Measurements from ENCODE around the gene NXPE4.

- TF ChIP-seq POLR2A (IDR thresholded peaks at IDR 0.05) (no peak), EP300 (IDR thresholded peaks at IDR 0.05) (no peak)
- TF ChIP-seq, protein P1, sequence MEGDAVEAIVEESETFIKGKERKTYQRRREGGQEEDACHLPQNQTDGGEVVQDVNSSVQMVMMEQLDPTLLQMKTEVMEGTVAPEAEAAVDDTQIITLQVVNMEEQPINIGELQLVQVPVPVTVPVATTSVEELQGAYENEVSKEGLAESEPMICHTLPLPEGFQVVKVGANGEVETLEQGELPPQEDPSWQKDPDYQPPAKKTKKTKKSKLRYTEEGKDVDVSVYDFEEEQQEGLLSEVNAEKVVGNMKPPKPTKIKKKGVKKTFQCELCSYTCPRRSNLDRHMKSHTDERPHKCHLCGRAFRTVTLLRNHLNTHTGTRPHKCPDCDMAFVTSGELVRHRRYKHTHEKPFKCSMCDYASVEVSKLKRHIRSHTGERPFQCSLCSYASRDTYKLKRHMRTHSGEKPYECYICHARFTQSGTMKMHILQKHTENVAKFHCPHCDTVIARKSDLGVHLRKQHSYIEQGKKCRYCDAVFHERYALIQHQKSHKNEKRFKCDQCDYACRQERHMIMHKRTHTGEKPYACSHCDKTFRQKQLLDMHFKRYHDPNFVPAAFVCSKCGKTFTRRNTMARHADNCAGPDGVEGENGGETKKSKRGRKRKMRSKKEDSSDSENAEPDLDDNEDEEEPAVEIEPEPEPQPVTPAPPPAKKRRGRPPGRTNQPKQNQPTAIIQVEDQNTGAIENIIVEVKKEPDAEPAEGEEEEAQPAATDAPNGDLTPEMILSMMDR (IDR thresholded peaks at IDR 0.05) = no peak
Observed at GRCh38 chr11:114604179-114604813, 8.7 kb upstream of the NXPE4 start.

All from ovary (tissue), 3 donors.